HG02970 (cell line): Measurements from ENCODE around the gene SAPCD1.

ENCODE experiments used
- ATAC-seq: cut with Tn5 transposase; IDR thresholded peaks from one replicate; pipeline ENCODE4 v1.9.1; 2021; ENCODE audit warnings: mild to moderate bottlenecking, moderate library complexity, moderate number of reproducible peaks; ENCODE audit not compliant: unreplicated experiment, low FRiP score

The SAPCD1 gene

DNA sequence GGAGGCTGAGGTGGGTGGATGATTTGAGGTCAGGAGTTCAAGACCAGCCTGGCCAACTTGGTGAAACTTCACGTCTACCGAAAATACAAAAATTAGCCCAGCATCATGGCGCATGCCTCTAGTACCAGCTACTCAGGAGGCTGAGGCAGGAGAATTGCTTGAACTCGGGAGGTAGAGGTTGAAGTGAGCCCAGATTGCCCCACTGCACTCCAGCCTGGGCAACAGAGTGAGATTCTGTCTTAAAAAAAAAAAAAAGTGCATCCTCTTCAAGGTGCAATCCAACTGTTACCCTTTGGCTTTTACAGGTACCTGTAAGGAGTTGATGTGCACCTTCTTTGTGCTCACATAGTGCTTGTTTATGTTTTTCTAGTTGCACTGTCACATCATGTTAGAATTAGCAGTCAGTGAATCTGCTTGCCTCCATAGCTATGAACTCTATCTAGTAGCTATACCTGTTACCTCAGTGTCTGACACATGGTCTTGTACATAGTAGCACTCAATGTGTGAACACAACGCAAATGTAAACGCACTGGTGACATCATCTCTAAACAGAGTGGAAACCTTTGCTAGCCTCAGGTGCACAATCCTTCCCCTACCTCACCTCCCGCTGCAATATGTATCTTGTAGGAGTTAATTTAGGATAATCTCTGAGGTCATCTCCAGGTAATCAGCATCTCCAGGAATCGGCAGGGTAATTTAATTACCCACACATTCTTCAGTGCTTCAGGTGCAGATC is 13.0 kb upstream of the SAPCD1 start:
- no peak for ATAC-seq

GRCh38 chr6:31750411-31751022 is 11.9 kb upstream of the SAPCD1 start:
- no peak for ATAC-seq

DNA sequence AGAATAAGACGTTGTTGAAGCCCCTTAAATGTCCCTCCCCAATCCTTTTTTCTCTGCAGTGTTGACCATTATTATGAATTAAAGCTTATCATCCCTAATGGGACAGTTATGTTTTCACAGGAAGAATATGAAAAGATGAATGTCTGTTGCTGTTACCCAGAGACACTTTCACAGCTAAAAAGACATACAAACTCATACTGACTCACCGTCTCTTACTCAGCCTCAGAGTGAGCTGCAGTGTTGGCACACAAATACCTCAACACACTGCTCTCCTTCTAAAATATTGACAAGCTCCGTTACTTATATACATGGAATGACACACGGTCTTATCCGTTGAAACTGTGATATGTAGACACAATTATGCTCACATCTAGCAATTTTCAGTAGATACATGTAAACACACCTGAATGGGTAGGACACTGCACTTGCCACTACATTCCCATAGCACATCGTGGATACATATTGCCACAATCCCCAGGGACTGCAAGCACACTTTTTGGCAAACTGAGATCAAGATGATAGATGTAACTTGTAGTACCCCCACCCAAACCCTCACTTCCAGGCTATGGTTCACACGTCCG is 9.6 kb upstream of the SAPCD1 start:
- no peak for ATAC-seq

DNA sequence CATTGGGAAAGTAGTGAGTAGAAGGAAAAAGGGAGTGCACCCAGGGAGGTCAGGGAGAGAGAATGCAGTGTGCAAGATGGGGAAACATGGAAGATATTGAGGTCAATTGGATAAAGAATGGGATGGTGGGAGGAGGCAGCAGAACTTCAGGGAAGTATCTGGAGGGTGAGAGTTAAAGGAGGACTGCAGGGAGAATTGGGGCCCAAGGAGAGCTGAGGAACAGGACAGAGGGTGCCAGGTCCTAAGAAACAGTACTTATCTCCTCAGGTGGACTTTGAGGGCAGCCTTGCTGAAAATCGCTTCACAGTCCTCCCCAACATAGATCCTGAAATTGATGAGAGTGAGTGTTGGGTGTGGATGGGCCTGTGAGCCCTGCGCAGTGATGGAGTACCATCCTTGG is 4.2 kb upstream of the SAPCD1 start:
- no peak for ATAC-seq

DNA sequence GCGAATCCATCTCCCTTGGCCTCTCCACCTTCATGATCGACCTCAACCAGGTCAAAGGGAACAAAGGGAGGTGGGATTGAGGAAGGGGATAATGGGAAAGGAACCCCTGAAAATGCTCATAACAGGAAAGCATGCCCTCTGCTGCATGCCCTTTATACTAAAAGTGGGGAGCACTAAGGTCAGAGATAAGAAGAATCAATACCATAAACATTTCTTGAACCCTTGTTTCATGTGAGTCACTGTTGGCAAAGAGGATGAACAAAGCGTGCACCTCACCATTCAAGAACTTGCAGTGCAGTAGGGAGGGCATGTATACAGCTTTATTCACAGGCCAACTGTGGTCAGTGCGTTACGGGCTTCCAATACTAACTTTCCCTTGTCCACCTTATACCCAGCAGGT is 1.7 kb upstream of the SAPCD1 start:
- ATAC-seq: no peak

GRCh38 chr6:31761343-31761742 is 1.1 kb upstream of the SAPCD1 start:
- ATAC-seq: no peak

DNA sequence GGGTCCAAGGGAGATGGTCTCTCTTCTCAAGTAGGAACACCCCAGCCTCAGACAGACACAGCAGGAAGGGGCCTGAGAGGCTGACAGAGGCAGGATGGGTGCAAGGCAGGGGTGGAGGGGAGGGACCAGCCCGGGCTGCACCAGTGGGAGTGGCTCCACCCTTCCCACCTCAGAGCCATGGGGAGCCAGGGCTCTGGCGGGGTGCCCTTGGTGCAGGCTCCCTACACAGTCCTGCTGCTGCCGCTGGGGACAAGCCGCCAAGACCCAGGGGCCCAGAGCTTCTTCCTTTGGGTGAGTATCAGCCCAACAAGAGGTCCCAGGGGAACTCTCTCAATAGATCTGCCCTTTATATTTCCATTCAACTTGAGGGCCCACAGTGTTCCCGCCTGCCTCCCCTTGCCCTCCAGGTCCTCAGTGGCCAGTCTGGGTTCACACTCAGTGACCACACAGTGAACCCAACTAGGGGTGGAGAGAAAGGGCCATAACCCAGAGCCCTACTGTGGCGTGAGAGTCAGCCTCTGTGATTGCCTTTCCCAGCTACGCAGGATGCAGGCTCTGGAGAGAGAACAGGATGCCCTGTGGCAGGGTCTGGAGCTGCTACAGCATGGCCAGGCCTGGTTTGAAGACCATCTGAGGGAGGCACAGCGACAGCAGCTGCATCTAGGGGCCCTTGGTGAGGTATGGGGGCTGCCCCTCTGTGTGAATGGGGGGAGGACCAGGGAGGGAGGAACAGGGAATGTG is 592 bp downstream of the SAPCD1 start:
- no peak for ATAC-seq

GRCh38 chr6:31763619-31763940 is 1.1 kb downstream of the SAPCD1 start:
- ATAC-seq: no peak

DNA sequence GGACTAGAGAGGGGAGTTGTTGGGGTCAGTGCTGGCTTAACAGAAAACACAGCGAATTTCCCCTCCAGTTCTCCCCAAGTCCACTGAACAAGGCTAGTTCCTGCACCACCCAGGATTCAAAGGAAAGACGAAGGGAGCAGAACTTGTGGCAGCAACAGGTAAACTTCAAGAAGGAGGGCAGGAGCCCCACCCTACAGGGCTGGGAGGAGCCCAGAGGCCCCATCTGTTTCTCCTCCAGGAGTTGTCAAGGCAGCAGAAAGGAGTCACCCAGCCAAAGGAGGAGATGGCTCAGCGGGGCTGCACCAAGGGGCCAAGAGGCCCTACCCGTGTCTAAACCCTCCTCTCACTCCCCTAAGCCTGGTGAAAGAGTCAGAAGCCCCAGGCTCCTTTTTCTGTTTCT is 1.7 kb downstream of the SAPCD1 start:
- no peak for ATAC-seq

DNA sequence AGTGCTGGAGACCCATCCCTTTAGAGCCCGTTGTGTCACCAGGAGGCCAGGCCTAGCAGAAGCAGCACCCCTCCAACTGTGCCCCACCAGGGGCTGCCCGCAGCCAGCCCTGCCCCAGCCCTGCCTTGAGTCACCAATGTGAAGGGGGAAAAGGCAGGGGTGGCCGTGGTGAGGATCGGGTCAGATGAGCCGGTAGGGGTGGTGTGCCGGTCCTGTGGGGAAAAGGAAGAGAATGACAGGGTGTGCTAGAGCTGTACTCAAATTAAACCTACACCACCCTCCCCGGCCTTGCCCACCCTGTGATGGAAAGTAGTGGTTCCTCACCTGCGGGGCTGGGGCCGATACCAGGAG is 3.1 kb downstream of the SAPCD1 start:
- ATAC-seq: no peak

DNA sequence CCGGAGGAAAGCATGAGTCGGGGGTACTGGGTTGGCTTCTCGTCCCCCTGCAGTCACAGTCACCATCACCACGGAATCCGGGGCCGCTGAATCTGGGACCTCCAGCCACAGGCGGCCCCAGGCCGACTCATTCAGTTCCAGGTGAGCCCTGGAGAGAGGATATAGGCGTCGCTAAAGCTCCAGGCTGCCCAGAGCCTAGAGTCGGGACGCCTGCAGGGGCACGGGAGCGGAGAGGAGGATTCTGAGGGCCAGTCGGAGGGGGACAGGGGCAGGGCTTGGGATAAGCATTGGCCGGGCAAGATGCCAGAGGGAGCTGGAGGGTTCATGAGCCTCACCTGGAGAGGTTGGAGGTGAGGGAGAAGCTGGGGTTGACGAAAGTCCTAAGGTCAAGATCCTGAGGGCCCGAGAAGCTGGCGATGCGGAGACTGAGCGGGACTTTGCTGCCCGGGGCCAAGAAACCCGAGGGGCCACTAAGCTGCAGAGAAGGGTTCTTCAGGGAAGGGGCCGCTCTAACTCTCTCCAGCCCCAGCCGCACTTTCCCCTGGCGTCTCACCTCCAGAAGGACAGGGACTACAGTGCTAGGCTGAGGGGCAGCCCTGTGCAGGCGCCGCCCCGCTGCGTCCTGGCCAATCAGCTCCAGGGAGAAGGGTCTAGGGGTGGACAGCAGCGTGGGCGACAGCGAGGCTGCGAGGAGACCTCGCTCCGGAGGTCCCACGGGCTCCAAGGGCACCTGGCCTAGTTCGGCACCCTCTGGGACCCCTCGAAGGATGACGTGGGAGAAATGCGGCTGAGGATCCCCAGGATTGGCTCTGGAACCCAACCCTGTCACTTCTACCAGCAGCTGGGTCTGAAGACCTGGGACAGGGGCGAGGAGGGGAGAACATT is 3.7 kb downstream of the SAPCD1 start:
- ATAC-seq: no peak

DNA sequence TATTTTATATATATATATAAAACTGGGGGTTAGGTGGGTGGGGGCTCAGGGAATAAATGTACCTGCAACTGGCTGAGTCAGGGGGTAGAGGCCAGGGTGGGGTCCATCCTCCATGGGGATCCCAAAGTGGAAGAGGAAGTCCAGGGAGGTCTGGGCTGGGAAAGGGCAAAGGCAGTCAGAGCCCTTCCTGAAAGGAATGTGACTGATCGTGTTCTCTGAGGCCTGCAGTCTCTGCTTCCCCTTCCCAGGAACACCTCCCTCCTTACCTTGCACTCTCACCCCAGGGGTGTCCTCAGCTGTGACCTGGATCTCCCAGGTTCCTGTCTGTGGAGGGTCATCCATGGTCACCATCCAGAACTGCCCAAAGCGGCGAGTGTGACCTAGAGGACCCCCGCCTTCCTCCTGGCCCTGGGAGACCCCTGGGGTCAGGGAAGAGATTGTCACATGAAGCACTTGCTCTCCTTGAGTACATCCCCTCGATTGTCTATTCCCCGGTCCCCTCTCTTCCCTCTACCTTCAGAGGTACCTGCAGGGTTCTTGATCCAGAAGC is 4.7 kb downstream of the SAPCD1 start:
- no peak for ATAC-seq

GRCh38 chr6:31768363-31769257 is 6.2 kb downstream of the SAPCD1 start:
- ATAC-seq: no peak

GRCh38 chr6:31769684-31770371 is 7.4 kb downstream of the SAPCD1 start:
- no peak for ATAC-seq

DNA sequence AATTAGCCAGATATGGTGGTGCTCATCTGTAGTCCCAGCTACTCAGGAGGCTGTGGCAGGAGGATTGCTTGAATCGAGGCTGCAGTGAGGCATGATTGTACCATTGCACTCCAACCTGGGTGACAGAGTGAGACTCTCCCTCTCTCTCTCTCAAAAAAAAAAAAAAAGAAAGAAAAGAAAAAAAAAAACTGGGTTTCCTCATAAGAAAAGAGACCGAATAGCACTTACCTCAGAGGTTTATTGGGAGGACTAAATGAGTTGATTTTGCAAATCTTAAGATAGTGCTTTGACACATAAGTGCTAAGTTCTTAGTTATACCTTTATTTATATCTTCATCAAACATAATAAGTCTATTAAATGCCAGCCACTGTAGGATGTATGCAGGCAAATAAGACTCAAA is 8.4 kb downstream of the SAPCD1 start:
- ATAC-seq: no peak

GRCh38 chr6:31771992-31772358 is 9.5 kb downstream of the SAPCD1 start:
- ATAC-seq: no peak

DNA sequence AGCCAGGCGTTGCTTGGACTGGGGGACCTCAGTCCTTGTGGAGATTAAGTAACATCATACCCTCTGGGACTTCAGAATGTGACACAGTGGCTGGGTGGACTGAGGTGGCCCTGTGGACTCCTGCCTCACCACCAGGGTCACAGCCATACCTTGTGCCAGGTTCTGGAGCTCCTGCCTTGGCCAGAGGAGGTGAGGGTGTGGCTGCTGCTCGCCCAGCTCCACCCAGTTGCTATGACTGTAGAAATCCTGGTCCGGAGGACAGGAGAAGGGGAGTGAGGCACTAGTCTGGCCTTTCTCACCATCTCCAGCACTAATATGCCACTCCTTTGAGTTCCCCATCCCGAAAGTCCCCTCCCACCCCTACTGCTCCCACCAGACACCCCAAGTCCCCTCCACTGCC is 12.7 kb downstream of the SAPCD1 start:
- no peak for ATAC-seq

- no peak for ATAC-seq
Observed at GRCh38 chr6:31775633-31776484, 13.4 kb downstream of the SAPCD1 start.
